Activated CD8-positive, alpha-beta memory T cell treated with anti-CD3 and anti-CD28 coated beads, Interleukin-2, amount 50 U/mL, for 48 hours (primary cell): ENCODE measurements around the gene ZNF532.
"Not testable (repeated sequence)": the region's sequence is repeated elsewhere in the genome, so short reads cannot be mapped to it uniquely, and the experiment has no call there.

Experiments
- DNase-seq: peaks from one replicate; pipeline ENCODE4 v3.0.0-alpha.2; 2020

The ZNF532 gene

DNA sequence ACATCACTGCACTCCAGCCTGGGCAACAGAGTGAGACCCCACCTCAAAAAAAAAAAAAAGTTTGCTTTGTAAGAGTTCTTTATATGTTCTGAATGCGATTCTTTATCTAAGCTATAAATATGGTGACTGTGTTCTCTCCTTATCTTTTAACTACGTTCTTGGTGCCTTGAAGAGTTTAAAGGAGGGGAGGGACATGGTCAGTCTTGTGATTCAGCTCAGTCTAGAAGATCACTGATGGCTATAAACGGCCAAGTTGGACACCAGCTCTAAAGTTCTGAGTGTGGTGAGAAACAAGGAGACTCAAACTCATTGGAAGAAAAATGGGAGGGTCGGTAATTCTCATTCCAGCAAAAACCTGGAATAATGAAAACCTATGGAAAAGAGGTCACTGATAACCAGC is 146.6 kb downstream of the ZNF532 start:
- no peak for DNase-seq

- no peak for DNase-seq
Measured at GRCh38 chr18:59011786-59012185, 147.1 kb downstream of the ZNF532 start.

- no peak for DNase-seq
Measured at GRCh38 chr18:59012815-59013705, 148.4 kb downstream of the ZNF532 start.

- DNase-seq = no peak
Measured at GRCh38 chr18:59013744-59014143, 149.1 kb downstream of the ZNF532 start.

GRCh38 chr18:59015531-59016152 is 151.0 kb downstream of the ZNF532 start:
- no peak for DNase-seq

- DNase-seq = no peak
Measured at GRCh38 chr18:59021500-59021899, 156.8 kb downstream of the ZNF532 start.

DNA sequence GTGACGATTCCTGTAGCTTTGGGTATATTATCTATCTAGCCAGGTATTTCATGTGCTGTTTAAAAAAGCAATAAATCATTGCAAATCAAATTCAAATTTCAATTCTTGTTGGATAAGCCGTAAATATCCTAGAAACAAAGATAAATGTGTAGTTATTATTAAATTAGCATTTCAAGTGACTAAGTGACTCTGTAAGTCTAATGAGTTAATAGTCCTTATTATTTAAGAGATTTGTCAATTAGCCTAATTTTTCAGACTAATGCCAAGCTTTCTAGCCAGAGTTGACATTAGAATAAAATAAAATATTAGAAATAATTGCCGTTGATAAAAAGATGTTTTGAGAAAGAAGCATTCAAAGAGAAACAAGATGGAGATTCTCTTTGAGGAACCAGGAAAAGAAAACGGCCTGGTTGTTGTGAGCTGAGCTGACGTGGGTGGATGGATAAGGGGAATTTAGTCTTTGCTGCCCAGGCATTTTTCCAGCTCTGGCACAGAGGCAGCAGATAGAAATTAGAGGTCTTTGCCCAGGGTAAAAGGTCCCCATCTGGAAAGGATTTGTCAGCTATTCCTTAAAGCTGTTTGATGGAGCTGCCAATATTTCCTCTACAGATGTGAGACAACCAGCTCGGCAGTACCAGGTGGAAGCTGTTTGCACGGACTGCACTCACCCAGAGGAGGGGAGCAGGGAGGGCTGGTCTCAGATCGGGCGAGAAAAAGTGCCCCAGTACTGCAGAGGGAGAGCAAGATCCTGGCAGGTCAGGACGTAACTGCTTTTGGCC is 157.7 kb downstream of the ZNF532 start:
- no peak for DNase-seq

DNA sequence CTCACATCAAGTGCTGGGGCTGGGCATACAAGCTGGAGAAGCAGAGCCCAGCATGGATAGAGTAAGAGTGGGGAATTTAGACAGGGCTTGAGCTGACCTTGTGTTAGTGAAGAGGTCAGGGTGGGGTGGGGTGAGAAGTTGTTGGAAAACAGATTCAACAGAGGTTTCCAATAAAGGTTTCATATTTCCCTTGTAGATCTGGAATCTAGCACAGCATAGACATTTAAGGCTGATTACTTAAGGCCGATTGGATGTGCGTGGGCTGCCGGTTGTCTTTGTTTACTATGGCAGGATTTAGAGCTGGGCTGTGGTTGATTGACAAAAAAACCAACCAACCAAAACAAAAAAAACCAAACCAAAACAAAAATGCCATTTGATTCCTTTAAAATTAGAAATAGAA is 160.2 kb downstream of the ZNF532 start:
- no peak for DNase-seq

GRCh38 chr18:59025532-59025931 is 160.9 kb downstream of the ZNF532 start:
- DNase-seq = not testable (repeated sequence)

- DNase-seq = no peak
Measured at GRCh38 chr18:59026364-59026763, 161.7 kb downstream of the ZNF532 start.

DNA sequence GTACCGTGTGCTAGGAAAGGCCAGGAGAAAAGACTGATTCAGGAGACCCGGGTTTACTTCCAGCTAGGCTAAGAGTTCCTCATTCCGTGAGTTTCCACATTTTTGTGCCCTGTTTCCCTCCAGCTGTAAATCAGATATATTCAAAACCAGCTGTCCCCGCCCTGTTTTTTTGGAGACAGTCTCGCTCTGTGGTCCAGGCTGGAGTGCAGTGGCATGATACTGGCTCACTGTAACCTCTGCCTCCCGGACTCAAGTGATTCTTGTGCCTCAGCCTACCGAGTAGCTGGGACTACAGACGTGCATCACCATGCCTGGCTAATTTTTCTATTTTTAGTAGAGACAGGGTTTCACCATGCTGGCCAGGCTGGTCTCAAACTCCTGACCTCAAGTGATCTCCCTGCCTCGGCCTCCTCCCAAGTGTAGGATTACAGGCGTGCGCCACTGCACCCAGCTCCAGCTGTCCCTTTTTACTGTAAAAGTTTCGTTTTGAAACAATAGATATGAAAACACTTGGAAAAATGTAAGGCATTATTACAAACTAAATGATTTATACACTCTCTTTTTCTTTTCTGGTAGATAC is 162.2 kb downstream of the ZNF532 start:
- no peak for DNase-seq

DNA sequence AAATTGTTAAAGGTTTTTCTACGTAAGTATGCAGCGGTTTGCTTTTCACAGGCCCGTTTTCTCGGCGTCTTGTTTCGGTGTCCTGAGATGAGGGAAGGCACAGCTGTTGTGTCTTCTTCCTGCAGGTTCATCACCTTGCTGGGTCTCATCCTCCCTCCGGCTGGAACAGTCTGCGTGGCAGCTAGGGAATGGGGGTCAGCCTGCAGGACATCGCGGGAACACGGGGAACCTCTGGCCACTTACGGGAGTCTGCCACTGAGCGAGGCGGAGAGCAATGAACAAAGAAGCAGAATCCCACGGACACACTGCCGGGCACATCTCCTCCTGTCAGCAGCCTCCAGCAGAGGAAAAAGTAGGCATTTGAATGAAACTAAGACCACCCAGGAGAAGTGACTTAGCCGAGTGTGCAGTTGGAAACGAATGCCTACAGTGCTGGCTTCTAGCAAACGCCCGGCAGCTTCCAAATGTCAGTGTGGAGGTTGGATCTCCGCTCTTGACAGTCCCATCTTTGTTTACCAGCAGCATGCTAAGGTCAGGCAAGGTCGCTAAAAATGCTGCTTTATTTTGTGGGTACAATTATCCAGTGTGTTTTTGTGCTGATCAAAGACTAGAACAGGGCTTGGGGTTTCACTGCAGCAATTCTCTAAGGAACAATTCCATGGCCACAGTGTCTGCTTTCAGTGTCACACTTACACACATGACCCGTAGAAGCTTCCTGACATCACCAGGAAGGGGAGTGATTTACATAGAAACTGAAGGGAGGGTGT is 165.2 kb downstream of the ZNF532 start:
- DNase-seq = no peak

DNA sequence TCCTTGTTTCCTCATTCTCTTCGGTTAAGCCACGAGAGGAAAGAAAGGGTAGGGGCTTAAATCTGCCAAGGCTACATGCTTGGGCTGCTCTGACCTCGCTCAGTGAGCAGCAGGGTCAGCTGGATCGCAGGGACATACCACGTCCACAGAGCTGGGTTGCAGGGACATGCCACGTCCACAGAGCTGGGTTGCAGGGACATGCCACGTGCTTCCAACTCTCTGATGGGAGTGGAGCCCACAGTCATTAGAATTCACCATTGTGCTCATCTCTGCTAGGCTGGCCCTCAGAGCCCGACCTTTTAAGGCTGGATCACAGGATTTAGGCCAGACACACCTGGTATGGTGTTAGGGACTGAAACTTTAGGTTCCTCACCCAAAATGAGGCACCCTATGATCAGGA is 167.6 kb downstream of the ZNF532 start:
- DNase-seq = no peak

DNA sequence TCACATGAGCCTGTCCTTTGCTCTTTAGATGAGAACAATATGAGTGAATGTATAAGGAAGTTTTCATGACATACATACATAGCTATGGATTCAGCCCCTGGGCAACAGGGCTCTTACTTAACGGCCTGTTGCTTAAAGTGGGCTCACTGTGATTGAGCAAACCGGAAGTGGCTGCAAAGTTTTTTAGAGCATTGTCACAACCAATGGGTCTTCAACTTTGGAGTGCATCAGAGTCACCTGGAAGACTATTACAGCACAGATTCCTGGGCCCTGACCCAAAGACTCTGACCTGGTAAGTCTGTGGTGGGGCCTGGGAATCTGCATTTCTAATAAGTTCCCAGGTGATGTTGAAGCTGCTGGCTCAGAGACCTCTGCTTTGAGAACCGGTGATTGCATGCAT is 168.7 kb downstream of the ZNF532 start:
- no peak for DNase-seq

DNA sequence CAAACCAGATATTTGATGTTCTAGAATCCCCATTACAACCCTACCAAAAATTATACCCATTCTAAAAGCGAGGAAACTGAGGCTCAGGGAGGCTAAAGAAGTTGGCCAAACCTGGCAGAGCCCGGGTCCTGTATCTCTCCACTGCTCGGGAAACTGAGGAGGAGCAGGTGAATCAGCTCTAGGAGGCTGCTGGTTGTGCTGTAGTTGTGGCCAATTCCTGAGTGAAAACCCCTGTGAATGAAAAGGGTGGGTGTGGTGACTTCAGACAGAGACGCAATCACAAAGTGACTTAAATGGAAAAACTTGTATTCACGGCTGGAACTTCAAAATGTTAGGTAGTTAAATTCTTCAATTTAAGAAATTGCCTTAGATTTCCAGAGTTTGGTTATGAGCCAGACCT is 169.3 kb downstream of the ZNF532 start:
- no peak for DNase-seq

GRCh38 chr18:59035591-59035990 is 170.9 kb downstream of the ZNF532 start:
- DNase-seq = no peak
